ENCODE results near the gene DGKG. TPM values are rescaled to one million over a fixed set of nuclear protein-coding genes. Genes with fewer than 3 reads are reported as not detected.

DGKG gene
- total RNA-seq, 1 donor from 2014 or later, result 1.0 TPM

GRCh38 chr3:186143250-186143649 is 218.8 kb downstream of the DGKG start:
- no peak for DNase-seq (ENCODE audit: low read depth)
- TF ChIP-seq CTCF (conservative IDR thresholded peaks at IDR 0.05; ENCODE audit: low read depth, low read length), result no peak
- H3K4me3 ChIP-seq (ENCODE audit: low read depth, low read length), result no peak overlapping the region

GRCh38 chr3:186142393-186142932 is 219.6 kb downstream of the DGKG start:
- TF ChIP-seq CTCF (conservative IDR thresholded peaks at IDR 0.05; ENCODE audit: low read depth, low read length), result no peak

GRCh38 chr3:186141790-186142189 is 220.2 kb downstream of the DGKG start:
- DNase-seq (ENCODE audit: low read depth), result no peak
- no peak for TF ChIP-seq CTCF (conservative IDR thresholded peaks at IDR 0.05; ENCODE audit: low read depth, low read length)
- no peak overlapping the region for H3K4me3 ChIP-seq (ENCODE audit: low read depth, low read length)

More at GRCh38 chr3:186142393-186142932, 219.6 kb downstream of the DGKG start:
- no peak overlapping the region for H3K4me3 ChIP-seq (ENCODE audit: low read depth, low read length)
- DNase-seq (ENCODE audit: low read depth), result no peak

GRCh38 chr3:186138272-186138981 is 223.6 kb downstream of the DGKG start:
- no peak for DNase-seq (ENCODE audit: low read depth)
- TF ChIP-seq CTCF (conservative IDR thresholded peaks at IDR 0.05; ENCODE audit: low read depth, low read length), result no peak
- no peak overlapping the region for H3K4me3 ChIP-seq (ENCODE audit: low read depth, low read length)

- no peak overlapping the region for H3K4me3 ChIP-seq (ENCODE audit: low read depth, low read length)
- DNase-seq (ENCODE audit: low read depth), result no peak
- TF ChIP-seq CTCF (conservative IDR thresholded peaks at IDR 0.05; ENCODE audit: low read depth, low read length), result no peak
Measured at GRCh38 chr3:186137051-186137685, 224.9 kb downstream of the DGKG start.

GRCh38 chr3:186133980-186134379 is 228.1 kb downstream of the DGKG start:
- no peak overlapping the region for H3K4me3 ChIP-seq (ENCODE audit: low read depth, low read length)
- DNase-seq (ENCODE audit: low read depth), result no peak
- no peak for TF ChIP-seq CTCF (conservative IDR thresholded peaks at IDR 0.05; ENCODE audit: low read depth, low read length)
